HepG2 (cell line): ENCODE data around the gene ANKRD37. TPM values are rescaled to one million over a fixed set of nuclear protein-coding genes. Genes with fewer than 3 reads are reported as not detected.

ENCODE experiments used
- ATAC-seq: fragments of 200-7000 bp; cut with Tn5 transposase; 3 replicates; pipeline ENCODE4 v1.9.1; 2020; ENCODE audit warnings: mild to moderate bottlenecking, moderate library complexity
- BruUV-seq: library from RNA; stranded (reverse); fragments of 400-500 nt; replicated peaks from 2 replicates; lab custom pipeline; 2021; lab: Mats Ljungman, UMichigan
- CTCF ChIA-PET: fragments of 300-600 bp; formaldehyde crosslinking; extraction: SDS; loops from one replicate; lab custom pipeline; 2021; ENCODE audit warnings: low total read pairs, inconsistent platforms, low intra/inter-chr PET ratio; lab: Yijun Ruan, JAX
- POLR2A ChIA-PET: fragments of 350-600 bp; sonication (Branson Sonifier 250); formaldehyde crosslinking; loops from one replicate; lab custom pipeline; 2020; ENCODE audit warnings: antibody characterized with exemption, inconsistent platforms; lab: Yijun Ruan, JAX
- DNase-seq: peaks from one replicate; pipeline ENCODE4 v3.0.0-alpha.2; 2015; ENCODE audit warnings: low spot score
- FAIRE-seq: peaks from 3 replicates; lab custom pipeline; 2011; peaks lifted over from hg19 to GRCh38; lab: Jason Lieb, UNC
- H2AFZ ChIP-seq: one replicate; pipeline ENCODE4 v1.6.1; 2011; ENCODE audit warnings: low read length, inconsistent platforms
- H3K27ac ChIP-seq: fragments of 300-600 bp; 3 replicates; pipeline ENCODE4 v1.8.0; 2011; ENCODE audit warnings: mixed run types, mild to moderate bottlenecking, mixed read lengths, low read length, inconsistent platforms; ENCODE audit not compliant: insufficient read depth; ENCODE audit errors: extremely low read length
- H3K27me3 ChIP-seq, 2 experiments: fragments of 200-600 bp in 1 of 2; 2 replicates in 1 of 2; 3 replicates in 1 of 2; pipeline versions ENCODE4 v1.6.0 to v1.8.0; 2011; ENCODE audit warnings: low read length in 2 of 2, mild to moderate bottlenecking in 2 of 2, moderate library complexity in 2 of 2, inconsistent platforms in 1 of 2; ENCODE audit not compliant: insufficient read depth in 2 of 2, control insufficient read depth in 1 of 2
- H3K36me3 ChIP-seq, 2 experiments: fragments of 200-600 bp in 1 of 2; replicated peaks in 1 of 2; 2 replicates in 1 of 2; 3 replicates in 1 of 2; pipeline versions ENCODE4 v1.5.1 to v1.8.0; 2011; ENCODE audit warnings: low read length in 2 of 2, inconsistent platforms in 1 of 2; ENCODE audit not compliant: insufficient read depth in 2 of 2, control insufficient read depth in 1 of 2
- H3K4me1 ChIP-seq: 2 replicates; pipeline ENCODE4 v1.5.1; 2012; ENCODE audit warnings: low read length, inconsistent platforms; ENCODE audit not compliant: insufficient read depth
- H3K4me2 ChIP-seq: 2 replicates; pipeline ENCODE4 v1.6.0; 2011; ENCODE audit warnings: low read depth, low read length, inconsistent platforms
- H3K4me3 ChIP-seq, 3 experiments: fragments of 200-600 bp in 1 of 3; sonication (generic), shearing (Covaris generic) in 1 of 3; replicated peaks in 1 of 3; 2 replicates each; pipeline ENCODE4 v1.5.1; 2011 to 2016; ENCODE audit warnings: low read length in 3 of 3, inconsistent platforms in 2 of 3, low read depth in 2 of 3, mild to moderate bottlenecking in 2 of 3, control low read depth in 1 of 3, mixed read lengths in 1 of 3; ENCODE audit not compliant: insufficient read depth in 1 of 3
- H3K79me2 ChIP-seq: one replicate; pipeline ENCODE4 v1.6.1; 2011; ENCODE audit warnings: low read length, inconsistent platforms; ENCODE audit not compliant: insufficient read depth
- H3K9ac ChIP-seq: 2 replicates; pipeline ENCODE4 v1.6.0; 2011; ENCODE audit warnings: mild to moderate bottlenecking, low read depth, low read length, inconsistent platforms; ENCODE audit not compliant: insufficient read depth
- H3K9me3 ChIP-seq: 2 replicates; pipeline ENCODE4 v1.5.1; 2012; ENCODE audit warnings: mild to moderate bottlenecking, low read length
- H4K20me1 ChIP-seq: 2 replicates; pipeline ENCODE4 v1.6.0; 2011; ENCODE audit warnings: inconsistent platforms, mild to moderate bottlenecking, low read length, moderate library complexity; ENCODE audit not compliant: insufficient read depth
- ERF ChIP-seq: IDR thresholded peaks from 2 replicates; pipeline ENCODE4 v1.6.1; 2018; ENCODE audit warnings: missing biosample characterization, missing genetic modification reagents
- NRL ChIP-seq: sonication (generic); formaldehyde crosslinking; IDR thresholded peaks from 2 replicates; pipeline ENCODE4 v1.5.0; 2020; ENCODE audit warnings: missing genetic modification reagents, mild to moderate bottlenecking, moderate library complexity, borderline replicate concordance
- POGK ChIP-seq: sonication (generic); formaldehyde crosslinking; conservative IDR thresholded peaks from 2 replicates; pipeline ENCODE4 v1.8.0; 2022; ENCODE audit warnings: mild to moderate bottlenecking, moderate library complexity, missing genetic modification reagents
- RBM39 ChIP-seq: fragments of 200-400 bp; formaldehyde crosslinking; IDR thresholded peaks from one replicate; pipeline ENCODE4 v1.6.1; 2018; ENCODE audit warnings: antibody characterized with exemption, mild to moderate bottlenecking, low read depth, low read length; ENCODE audit not compliant: poor library complexity, severe bottlenecking
- ZBED4 ChIP-seq: sonication (generic); formaldehyde crosslinking; IDR thresholded peaks from 2 replicates; pipeline ENCODE4 v1.4.0; 2020; ENCODE audit warnings: missing genetic modification reagents, borderline replicate concordance
- ZNF484 ChIP-seq: sonication (generic); formaldehyde crosslinking; IDR thresholded peaks from 2 replicates; pipeline ENCODE4 v1.5.1; 2020; ENCODE audit warnings: mild to moderate bottlenecking, low read depth, missing genetic modification reagents, borderline replicate concordance
- ZNF512 ChIP-seq: sonication (generic); formaldehyde crosslinking; IDR thresholded peaks from 2 replicates; pipeline ENCODE4 v1.4.0; 2020; ENCODE audit warnings: mild to moderate bottlenecking, missing genetic modification reagents
- ZSCAN25 ChIP-seq: sonication (generic); formaldehyde crosslinking; IDR thresholded peaks from 2 replicates; pipeline ENCODE4 v1.8.0; 2022; ENCODE audit warnings: mild to moderate bottlenecking, missing genetic modification reagents
- WGBS: methylation state at CpG from one replicate; pipeline ENCODE4 v1.1.6; 2017; ENCODE audit warnings: low lambda C conversion rate; 5-methylcytosine and 5-hydroxymethylcytosine counted together
- in situ Hi-C: cut with HindIII; loops from 2 replicates; pipeline ENCODE4 v1.10.0; 2017; ENCODE audit warnings: low pct_unique_long_range_greater_than_20kb; ENCODE audit not compliant: extremely low pct_ligation_motif_present
- intact Hi-C: fragments of 100-400 bp; cut with micrococcal nuclease; formaldehyde crosslinking; loops from one replicate; pipeline ENCODE4 v1.10.0; 2022; ENCODE audit not compliant: unreplicated experiment
- polyA plus RNA-seq, 8 experiments: library from polyadenylated mRNA; depleted of rRNA in 3 of 8; stranded (reverse) in 7 of 8; unstranded in 1 of 8; fragments of >200 nt; fragmentation: Illumina TruSeq in 4 of 8; extraction: Trizol in 4 of 8; gene quantifications; 2 replicates each; pipeline versions ENCODE4 v1.2.1 to v1.2.3, GENCODE V29; 2011 to 2016; ENCODE audit warnings: low read depth in 4 of 8, missing spikeins in 1 of 8, mixed read lengths in 1 of 8; ENCODE audit not compliant: insufficient read depth in 1 of 8
- total RNA-seq, 5 experiments: library from RNA; depleted of rRNA; stranded (reverse); fragments of >200 nt; fragmentation: Illumina TruSeq; extraction: Trizol; gene quantifications; 2 replicates each; pipeline ENCODE4 v1.2.3, GENCODE V29; 2016; ENCODE audit warnings: low read depth in 1 of 5
- TF ChIP-seq, protein P1 (sequence below): sonication (generic); formaldehyde crosslinking; IDR thresholded peaks from 2 replicates; pipeline ENCODE4 v1.4.0; 2020; ENCODE audit warnings: missing genetic modification reagents, borderline replicate concordance

The ANKRD37 gene
- total and polyA plus RNA-seq, 2 of the 13 experiments (the other 11 are each of a cell fraction or from before 2014, with no cell fraction given), result 2.2 to 51.4 TPM

- Histone ChIP-seq H3K79me2 (no peaks in the 10 kb centered on the region), H3K9me3 (no peaks in the 10 kb centered on the region), H3K36me3 (peaks cover 16 to 41% of the 10 kb centered on the region in 2 experiments; a peak in 4 of 5 replicates), H3K4me2 (no peak overlapping the region), H2AFZ (no peak overlapping the region), H3K9ac (no peak overlapping the region), H3K27me3 (no peaks in the 10 kb centered on the region), H3K4me1 (no peaks in the 10 kb centered on the region), H3K4me3 (no peak overlapping the region), H3K27ac (no peak overlapping the region), H4K20me1 (no peaks in the 10 kb centered on the region)
- POLR2A ChIA-PET, result no interaction called here
- CTCF ChIA-PET, result no interaction called here
- intact Hi-C loops, result no loop called here
- DNase-seq (no peak), FAIRE-seq (no peak), ATAC-seq (no peak)
- no TSS peak for BruUV-seq
- in situ Hi-C loops, result no loop called here
- WGBS, result 98% methylated on average over 6 of the region's 7 CpGs
- TF ChIP-seq ZNF484 (CRISPR knock-in tag) (no peak), ZNF512 (CRISPR knock-in tag) (no peak), POGK (CRISPR knock-in tag) (no peak), RBM39 (no peak), NRL (no peak), ZSCAN25 (CRISPR knock-in tag) (no peak), ERF (no peak), ZBED4 (CRISPR knock-in tag) (no peak)
- TF ChIP-seq, protein P1, sequence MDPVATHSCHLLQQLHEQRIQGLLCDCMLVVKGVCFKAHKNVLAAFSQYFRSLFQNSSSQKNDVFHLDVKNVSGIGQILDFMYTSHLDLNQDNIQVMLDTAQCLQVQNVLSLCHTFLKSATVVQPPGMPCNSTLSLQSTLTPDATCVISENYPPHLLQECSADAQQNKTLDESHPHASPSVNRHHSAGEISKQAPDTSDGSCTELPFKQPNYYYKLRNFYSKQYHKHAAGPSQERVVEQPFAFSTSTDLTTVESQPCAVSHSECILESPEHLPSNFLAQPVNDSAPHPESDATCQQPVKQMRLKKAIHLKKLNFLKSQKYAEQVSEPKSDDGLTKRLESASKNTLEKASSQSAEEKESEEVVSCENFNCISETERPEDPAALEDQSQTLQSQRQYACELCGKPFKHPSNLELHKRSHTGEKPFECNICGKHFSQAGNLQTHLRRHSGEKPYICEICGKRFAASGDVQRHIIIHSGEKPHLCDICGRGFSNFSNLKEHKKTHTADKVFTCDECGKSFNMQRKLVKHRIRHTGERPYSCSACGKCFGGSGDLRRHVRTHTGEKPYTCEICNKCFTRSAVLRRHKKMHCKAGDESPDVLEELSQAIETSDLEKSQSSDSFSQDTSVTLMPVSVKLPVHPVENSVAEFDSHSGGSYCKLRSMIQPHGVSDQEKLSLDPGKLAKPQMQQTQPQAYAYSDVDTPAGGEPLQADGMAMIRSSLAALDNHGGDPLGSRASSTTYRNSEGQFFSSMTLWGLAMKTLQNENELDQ (CRISPR knock-in tag), result no peak
Observed at GRCh38 chr4:185352202-185352601, 44.4 kb upstream of the ANKRD37 start.
